ENCODE data around the gene CST9. TPM values are rescaled to one million over a fixed set of nuclear protein-coding genes. Genes with fewer than 3 reads are reported as not detected.

Gene CST9
- total and polyA plus RNA-seq, 12 donors: not detected

GRCh38 chr20:23631981-23632710 is 26.4 kb upstream of the CST9 start:
- ATAC-seq: peak in 1 of 8 donors; percentile 2
- Histone ChIP-seq H3K4me3 (no peak overlapping the region), H3K27me3 (no peaks in the 10 kb centered on the region), H3K36me3 (peaks cover 0 to 44% (median 15%) of the 10 kb centered on the region in 9 donors), H3K4me1 (peaks cover 9 to 82% (median 51%) of the 10 kb centered on the region in 9 donors), H3K27ac (peak overlapping the region in 2 of 10 donors; percentile 28 to 39), H3K9me3 (no peaks in the 10 kb centered on the region)
- DNase-seq: no peak
- intact Hi-C loops (cut with DNase I): loop anchor here in 5 of 10 donors (10.0 kb wide), 3 partner anchors 57 to 277 kb away; partner anchors contain the start of genes GZF1 (in 2 of the 5) and NXT1 (in 2 of the 5)
- no peak for TF ChIP-seq CTCF (IDR thresholded peaks at IDR 0.05)
- 84 to 85% methylated on average over 12 of the region's 12 CpGs for WGBS, 2 donors

GRCh38 chr20:23631226-23631822 is 25.6 kb upstream of the CST9 start:
- H3K9me3 ChIP-seq: no peaks in the 10 kb centered on the region
- ATAC-seq (no peak), DNase-seq (no peak)
- no peak for TF ChIP-seq CTCF (IDR thresholded peaks at IDR 0.05)
- peaks cover 0 to 44% (median 15%) of the 10 kb centered on the region in 9 donors for H3K36me3 ChIP-seq
- H3K27me3 ChIP-seq: no peaks in the 10 kb centered on the region
- 94 to 97% methylated on average over 9 of the region's 9 CpGs for WGBS, 2 donors
- H3K4me1 ChIP-seq: peaks cover 9 to 75% (median 45%) of the 10 kb centered on the region in 9 donors
- no peak overlapping the region for H3K4me3 ChIP-seq
- peak overlapping the region in 1 of 10 donors; percentile 39 for H3K27ac ChIP-seq
- intact Hi-C loops (cut with DNase I): loop anchor here in 5 of 10 donors (10.0 kb wide), 3 partner anchors 57 to 277 kb away; partner anchors contain the start of genes GZF1 (in 2 of the 5) and NXT1 (in 2 of the 5)

GRCh38 chr20:23630392-23630849 is 24.7 kb upstream of the CST9 start:
- intact Hi-C loops (cut with DNase I): loop anchor here in 5 of 10 donors (10.0 kb wide), 3 partner anchors 56 to 276 kb away; partner anchors contain the start of genes GZF1 (in 2 of the 5) and NXT1 (in 2 of the 5)

More at GRCh38 chr20:23630392-23630849, 24.7 kb upstream of the CST9 start:
- no peak for TF ChIP-seq CTCF (IDR thresholded peaks at IDR 0.05)
- H3K4me1 ChIP-seq: peaks cover 9 to 70% (median 36%) of the 10 kb centered on the region in 9 donors
- no peaks in the 10 kb centered on the region for H3K27me3 ChIP-seq
- H3K36me3 ChIP-seq: peaks cover 0 to 42% (median 15%) of the 10 kb centered on the region in 9 donors
- WGBS, 2 donors: 88 to 94% methylated on average over 4 of the region's 4 CpGs
- H3K27ac ChIP-seq: peak overlapping the region in 4 of 10 donors; percentile 2 to 73 (median 46)
- DNase-seq (no peak), ATAC-seq (no peak)
- no peak overlapping the region for H3K4me3 ChIP-seq
- H3K9me3 ChIP-seq: no peaks in the 10 kb centered on the region

Measured in heart right ventricle (tissue), 16 donors.